Measurements from ENCODE around the gene KRT73.

GRCh38 chr12:52657250-52657902 is 39.0 kb upstream of the KRT73 start:
- TF ChIP-seq JAZF1 (CRISPR knock-in tag; IDR thresholded peaks at IDR 0.05): no peak
- TF ChIP-seq CTCF (IDR thresholded peaks at IDR 0.05): no peak
- no peak for TF ChIP-seq CREM (CRISPR knock-in tag; IDR thresholded peaks at IDR 0.05)
- TF ChIP-seq NFE2L1 (CRISPR knock-in tag; IDR thresholded peaks at IDR 0.05): no peak
- TF ChIP-seq IRF1 (CRISPR knock-in tag; IDR thresholded peaks at IDR 0.05): no peak
- no peak for TF ChIP-seq PREB (CRISPR knock-in tag; IDR thresholded peaks at IDR 0.05; ENCODE audit: borderline replicate concordance)
- no peak for TF ChIP-seq ELF4 (CRISPR knock-in tag; IDR thresholded peaks at IDR 0.05; ENCODE audit: low read depth)
- no peak for TF ChIP-seq GABPB1 (CRISPR knock-in tag; IDR thresholded peaks at IDR 0.05)
- TF ChIP-seq CREB1 (CRISPR knock-in tag; IDR thresholded peaks at IDR 0.05): no peak
- no peak for TF ChIP-seq ATF3 (CRISPR knock-in tag; conservative IDR thresholded peaks at IDR 0.05)
